Measurements from ENCODE around the gene NPR3.

- TF ChIP-seq EZH2 (IDR thresholded peaks at IDR 0.05; ENCODE audit: low read length): no peak
- no peak for TF ChIP-seq CTCF (optimal IDR thresholded peaks at IDR 0.05 in 1 of 3, IDR thresholded peaks at IDR 0.05 in 1 of 3, conservative IDR thresholded peaks at IDR 0.05 in 1 of 3; ENCODE audit: extremely low read depth in 1 of 3, insufficient read depth in 2 of 3, low read length in 3 of 3)
Observed at GRCh38 chr5:32785611-32786254, 74.6 kb downstream of the NPR3 start.

Measured in keratinocyte (primary cell).